GM04503 (cell line): ENCODE measurements around the gene PPP1R16B.
"Not testable (repeated sequence)": the region's sequence is repeated elsewhere in the genome, so short reads cannot be mapped to it uniquely, and the experiment has no call there.

ENCODE experiments used
- DNase-seq: peaks from one replicate; pipeline ENCODE4 v3.0.0-alpha.2; 2012; ENCODE audit warnings: low read depth

Gene PPP1R16B

DNA sequence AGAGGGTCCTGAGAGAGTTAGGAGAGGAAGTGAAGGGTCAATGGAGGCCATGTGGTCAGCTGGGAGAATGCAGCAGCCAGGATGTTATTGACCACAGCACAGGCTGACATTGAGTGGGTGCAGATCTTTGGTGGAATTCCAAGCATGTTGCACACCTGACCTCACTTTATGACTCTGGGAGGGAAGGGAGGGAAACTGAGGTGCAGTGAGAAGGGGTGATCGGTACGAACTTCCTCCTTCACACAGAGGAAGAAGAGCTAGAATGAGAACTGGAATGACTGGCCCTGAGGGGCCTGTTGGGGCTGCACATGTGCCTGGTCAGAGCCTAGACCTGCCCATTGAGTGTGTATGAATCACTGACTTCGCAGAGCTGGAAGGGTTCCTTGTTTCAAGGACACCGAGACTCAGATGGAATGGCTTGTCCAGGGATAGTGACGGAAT lies 130.5 kb downstream of the PPP1R16B start:
- no peak for DNase-seq

DNA sequence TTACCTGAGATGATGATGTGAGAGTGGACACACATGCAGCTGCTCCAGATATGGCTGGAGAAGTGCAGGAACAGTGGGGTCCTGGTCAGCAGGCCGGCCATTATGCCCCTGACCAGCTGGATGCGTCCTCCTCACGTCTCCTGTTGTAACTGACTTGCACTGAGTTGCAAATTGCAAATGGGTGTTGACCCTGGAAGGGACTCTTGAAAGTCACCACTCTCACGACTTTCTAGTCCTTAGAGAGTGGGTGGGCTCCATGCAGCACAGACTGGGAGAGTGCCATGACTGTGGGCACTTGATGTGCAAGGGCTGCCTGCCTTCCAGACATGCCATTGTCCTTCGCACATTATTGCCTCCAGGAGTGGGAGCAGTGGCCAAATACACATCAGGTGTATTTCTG lies 131.5 kb downstream of the PPP1R16B start:
- DNase-seq = no peak

DNA sequence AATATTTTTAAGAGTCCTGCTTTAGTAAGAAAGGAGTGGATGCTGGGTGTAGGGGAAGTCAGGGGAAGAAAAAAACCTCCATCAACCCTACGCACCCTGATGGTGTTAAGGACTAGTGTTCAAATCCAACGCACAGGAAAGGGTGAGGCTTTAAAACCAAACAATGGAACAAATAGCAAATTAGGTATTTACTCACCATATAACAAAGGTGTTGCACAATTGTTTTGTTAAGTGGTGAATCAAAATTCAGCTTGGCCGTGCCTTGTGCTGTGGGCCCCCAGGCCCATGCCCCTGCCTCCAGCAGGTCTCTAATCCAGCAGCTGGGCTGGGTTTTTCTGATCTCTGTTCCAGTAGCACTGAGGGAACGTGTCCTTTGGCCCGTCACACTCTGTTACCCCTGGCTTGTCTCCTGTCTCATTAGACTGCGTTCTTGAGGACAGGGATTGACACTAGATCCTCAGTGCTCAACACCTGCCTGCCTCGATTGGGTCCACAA lies 132.5 kb downstream of the PPP1R16B start:
- DNase-seq = no peak

DNA sequence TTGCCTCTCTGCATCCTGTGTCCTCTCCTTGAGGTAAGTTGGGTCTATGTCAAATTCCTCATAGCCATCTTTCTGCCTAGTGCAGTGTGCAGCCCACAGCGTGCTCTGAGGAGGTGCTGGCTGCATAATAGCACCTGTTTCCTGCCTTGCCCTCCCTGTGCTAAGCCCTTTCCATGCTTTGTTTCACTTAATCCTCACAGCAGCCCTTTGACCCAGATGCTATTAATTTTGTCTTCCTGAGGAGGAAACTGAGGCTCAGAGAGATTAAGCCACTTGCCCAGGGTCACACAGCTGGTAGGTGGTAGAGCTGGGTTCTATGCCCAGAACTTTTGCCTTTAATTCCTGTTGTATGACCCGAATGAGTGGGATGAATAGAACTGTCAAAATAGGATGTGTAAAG lies 134.2 kb downstream of the PPP1R16B start:
- DNase-seq = no peak

DNA sequence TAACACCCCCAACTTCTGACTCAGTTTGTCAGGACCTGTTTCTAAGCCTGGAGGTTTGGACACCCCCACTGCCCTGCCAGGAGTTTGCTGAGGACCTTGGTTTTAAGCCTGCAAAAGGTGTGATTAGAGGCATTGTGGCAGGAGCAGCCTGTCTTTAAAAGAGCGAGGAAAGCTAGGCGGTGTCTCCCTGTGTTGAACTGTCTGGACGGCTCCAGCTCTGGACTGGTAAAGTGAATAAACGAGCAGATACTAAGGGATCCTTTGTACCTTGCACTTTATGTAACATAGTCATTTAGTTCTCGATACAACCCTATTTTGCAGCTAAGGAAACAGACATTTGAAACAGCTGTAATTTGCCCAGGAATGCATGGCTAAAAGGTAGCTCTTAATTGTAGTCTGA lies 135.1 kb downstream of the PPP1R16B start:
- DNase-seq = no peak

DNA sequence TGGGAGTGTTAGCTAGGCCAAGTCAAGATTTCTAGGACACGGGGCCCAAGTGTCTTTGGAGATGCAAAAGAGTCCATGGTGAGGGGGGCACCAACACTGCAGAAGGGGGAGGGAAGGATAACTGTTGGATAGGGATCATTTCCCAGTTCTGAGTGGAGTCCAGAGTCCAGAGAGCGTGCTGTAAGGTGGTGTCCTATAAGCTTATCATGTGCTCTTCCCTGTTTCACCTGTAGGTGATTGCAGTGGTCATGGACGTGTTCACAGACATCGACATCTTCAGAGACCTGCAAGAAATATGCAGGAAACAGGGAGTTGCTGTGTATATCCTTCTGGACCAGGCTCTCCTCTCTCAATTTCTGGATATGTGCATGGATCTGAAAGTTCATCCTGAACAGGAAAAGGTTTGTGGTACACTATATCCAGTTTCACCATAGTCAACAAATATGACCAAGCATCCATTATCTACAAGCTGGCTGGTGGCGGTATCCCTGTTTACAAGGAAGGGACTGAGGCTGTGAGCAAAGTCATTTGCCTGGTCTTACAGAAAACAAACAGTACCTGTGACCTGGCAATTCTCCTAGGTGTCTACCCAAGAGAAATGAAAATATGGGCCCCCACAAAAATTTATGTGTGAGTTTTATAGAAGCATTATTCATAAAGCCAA lies 136.4 kb downstream of the PPP1R16B start:
- DNase-seq = no peak

DNA sequence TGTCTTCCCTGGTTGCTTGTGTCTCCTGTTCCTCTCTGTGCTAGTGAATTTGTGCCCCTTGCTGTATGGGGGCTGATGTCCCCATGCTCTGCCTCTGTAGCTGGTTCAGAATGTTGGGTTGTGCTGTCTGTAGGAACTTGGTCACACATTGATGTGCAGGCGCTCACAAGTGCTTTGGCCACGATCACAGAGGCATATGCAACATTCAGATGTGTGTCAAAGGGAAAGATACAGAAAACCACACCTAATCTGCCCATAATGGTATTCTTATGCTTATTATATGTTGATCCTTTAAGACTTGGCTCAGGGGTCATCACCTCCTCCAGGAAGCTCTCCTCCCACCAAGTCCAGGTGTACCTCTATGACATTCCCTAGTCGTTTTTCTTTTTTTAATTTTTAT lies 139.5 kb downstream of the PPP1R16B start:
- DNase-seq = no peak

DNA sequence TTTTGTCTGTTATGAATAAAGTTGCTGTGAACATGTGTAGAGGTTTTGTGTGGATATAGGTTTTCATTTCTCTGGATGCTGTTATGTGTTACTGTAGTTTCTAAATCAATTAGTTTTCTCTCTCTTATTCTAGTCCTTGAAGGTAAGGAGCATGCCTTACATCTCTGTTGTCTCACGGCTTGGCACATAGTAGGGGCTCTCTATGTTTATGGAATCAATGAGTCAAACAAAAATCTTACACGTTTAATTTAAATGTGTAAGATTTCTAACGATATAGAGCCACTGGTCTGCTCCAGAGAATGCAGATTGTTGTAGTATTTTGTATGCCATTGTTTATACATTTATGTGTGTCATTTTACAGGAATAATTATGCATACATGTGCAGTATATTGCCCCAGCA lies 141.3 kb downstream of the PPP1R16B start:
- no peak for DNase-seq

DNA sequence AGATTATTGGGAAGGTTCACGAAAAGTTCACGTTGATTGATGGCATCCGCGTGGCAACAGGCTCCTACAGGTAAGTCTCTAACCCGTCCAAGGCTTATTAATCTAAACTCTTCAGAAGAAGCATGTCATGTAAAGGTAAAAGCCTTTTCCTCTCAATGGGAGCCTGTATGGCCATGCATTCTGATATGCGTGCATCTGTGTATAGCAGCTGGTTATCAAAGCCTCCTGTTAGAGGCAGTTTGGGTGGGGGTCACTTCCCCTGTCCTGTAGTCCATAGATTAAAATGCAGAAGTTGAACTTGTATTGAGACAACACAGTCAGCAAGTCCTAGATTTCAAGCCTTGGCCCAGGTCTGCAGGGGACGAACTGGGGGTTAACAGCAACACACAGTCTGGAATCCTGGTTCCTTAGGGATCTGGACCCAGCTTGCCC lies 142.4 kb downstream of the PPP1R16B start:
- DNase-seq = no peak

DNA sequence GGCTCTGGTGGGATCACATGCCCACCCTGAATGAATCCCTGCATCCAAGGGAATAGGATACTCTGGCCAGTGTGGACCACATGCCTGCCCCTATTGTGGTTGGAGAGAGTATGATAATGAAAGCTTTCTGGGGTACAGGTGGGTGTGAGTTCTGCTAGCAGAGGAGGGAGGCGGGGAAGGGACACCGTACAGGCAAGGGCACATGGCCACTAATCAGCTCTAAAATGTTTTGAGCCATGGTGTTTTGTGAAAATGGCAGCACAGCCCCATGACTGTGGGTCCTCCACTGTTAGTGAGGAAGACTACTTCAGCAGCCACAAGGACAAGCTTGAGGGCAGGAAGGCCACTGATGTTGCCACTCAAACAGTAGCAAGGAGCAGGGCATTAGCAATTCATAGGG lies 144.8 kb downstream of the PPP1R16B start:
- no peak for DNase-seq

DNA sequence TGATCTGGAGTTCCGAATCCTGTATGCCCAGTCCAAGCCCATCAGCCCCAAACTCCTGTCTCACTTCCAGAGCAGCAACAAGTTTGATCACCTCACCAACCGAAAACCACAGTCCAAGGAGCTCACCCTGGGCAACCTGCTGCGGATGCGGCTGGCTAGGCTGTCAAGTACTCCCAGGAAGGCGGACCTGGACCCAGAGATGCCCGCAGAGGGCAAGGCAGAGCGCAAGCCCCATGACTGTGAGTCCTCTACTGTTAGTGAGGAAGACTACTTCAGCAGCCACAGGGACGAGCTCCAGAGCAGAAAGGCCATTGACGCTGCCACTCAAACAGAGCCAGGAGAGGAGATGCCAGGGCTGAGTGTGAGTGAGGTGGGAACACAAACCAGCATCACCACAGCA lies 146.1 kb downstream of the PPP1R16B start:
- DNase-seq = no peak

DNA sequence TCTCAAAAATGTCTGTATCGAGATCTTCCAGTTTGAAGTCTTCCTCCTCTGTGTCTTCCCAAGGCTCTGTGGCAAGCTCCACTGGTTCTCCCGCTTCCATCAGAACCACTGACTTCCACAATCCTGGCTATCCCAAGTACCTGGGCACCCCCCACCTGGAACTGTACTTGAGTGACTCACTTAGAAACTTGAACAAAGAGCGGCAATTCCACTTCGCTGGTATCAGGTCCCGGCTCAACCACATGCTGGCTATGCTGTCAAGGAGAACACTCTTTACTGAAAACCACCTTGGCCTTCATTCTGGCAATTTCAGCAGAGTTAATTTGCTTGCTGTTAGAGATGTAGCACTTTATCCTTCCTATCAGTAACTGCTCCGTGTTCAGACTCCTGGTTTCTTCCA lies 146.7 kb downstream of the PPP1R16B start:
- DNase-seq = no peak

DNA sequence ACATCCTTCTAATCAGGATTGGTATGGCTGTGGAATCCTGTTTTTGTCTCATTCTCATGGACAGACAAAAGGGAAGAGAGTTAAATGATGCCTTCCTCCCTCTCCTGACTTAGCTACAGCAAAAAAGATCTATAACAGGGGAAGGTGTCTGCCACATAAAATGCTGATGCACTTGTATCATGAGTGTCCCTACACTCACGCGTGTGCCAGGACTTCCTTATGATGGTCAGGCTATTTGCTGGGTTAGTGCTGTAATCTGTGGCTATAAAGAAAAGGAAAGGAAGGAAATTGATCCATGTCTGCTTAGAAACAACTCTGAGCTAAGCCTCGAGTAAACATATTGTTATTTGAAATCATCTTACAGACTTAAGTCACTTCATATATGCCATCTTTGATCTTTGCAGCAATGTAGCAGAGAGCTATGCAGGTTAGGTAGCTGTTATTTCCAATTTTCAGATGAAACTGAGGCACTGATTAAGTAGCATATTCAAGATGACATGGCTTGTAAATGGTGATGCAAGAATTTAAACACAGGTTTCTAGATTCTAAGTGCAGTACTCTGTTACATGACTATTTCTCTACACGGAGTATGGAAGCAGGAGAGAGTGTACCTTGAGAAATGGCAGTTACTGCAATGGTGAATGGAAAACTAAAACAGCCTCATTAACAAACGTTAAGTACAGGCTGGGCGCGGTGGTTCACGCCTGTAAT lies 148.3 kb downstream of the PPP1R16B start:
- DNase-seq = no peak

DNA sequence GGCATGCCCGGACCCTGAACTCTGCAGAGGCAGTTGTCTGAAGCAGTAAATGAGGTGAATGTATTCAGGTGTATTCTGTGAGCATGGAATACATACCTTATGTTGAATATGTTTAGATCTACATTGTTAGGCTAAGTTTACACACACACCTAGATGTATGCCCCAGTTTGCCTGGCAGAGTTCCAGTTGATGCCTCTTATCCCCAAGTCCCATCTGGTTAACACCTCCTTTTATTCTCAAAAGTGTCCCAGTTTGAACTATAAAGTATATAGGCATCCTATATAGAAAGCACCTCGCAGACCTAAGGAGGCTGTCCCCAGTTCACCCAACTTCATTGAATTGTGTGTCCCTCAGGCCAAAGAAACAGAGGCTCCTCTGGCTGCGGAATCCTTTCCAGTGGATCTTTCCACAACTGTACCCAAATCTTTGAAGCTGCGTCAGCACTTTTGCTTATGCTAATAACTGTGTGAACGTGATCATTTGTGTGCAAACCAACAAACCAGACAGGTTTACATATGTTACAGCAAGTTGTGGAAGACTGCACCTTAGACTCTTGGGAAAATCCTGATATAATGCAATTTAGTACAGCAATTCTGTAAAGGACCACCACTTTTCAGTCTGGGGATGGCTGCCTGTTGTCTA lies 151.9 kb downstream of the PPP1R16B start:
- DNase-seq = no peak

DNA sequence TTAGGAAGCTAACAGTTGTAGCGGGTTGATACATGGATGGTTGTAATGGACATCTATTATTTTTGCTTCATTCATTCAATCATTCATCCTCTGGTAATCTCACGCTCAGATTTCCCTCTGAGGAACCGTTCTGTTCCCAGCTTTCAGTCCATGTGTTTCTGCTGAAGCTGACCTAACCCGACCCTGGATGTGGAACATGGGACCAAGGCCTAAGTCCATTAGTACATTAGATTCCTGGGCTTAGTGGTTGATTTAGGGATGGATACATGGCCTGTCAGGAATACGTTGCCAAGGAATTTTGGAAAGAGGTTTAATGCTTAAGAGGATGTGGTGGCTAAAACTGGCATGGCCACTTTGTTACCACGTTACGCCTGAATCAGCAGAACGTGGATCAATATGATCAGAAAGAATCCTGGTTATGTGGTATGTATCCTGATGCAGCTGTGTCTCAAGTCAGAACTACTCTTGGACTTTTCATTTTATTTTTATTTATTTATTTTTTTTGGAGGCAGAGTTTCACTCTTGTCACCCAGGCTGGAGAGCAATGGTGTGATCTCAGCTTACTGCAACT lies 152.5 kb downstream of the PPP1R16B start:
- no peak for DNase-seq

DNA sequence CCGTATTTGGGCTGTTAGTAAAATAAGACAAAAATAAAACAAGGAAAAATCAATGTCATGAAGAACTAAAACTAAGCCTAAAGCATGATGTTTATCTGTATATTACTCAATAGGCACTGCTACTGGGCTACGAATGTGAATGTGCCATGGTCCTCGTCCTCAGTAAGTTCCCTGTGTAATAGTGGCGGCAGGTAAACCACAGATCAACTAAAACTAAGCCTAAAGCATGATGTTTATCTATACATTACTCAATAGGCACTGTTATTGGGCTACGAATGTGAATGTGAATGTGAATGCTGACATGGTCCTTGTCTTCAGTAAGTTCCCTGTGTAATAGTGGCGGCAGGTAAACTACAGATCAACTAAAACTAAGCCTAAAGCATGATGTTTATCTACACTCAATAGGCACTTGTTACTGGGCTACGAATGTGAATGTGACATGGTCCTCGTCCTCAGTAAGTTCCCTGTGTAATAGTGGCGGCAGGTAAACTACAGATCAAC lies 154.7 kb downstream of the PPP1R16B start:
- DNase-seq = not testable (repeated sequence)

DNA sequence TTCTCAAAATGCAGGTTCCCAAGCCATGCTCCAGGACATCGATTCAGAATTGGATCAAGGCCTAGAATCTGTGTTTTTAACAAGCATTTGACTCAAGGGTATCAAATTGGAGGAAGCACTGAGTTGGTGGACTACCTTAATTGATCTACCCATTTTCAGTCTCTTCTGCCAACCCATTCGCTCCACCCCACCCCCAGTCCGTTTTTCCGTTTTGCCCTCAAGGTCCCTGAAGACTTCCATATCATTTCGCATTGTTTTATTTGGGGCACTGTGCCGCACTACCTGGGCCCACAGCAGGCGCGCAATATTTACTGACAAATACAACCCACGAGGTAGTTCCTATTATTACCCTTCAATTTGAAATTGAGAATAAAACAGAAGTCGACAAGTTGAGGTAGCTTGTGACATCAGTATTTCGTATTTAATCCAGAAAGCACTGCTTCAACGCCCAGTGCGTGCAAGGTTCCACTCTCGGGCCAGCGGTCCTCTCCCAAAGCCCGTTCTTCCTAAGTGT lies 156.1 kb downstream of the PPP1R16B start:
- DNase-seq = no peak

DNA sequence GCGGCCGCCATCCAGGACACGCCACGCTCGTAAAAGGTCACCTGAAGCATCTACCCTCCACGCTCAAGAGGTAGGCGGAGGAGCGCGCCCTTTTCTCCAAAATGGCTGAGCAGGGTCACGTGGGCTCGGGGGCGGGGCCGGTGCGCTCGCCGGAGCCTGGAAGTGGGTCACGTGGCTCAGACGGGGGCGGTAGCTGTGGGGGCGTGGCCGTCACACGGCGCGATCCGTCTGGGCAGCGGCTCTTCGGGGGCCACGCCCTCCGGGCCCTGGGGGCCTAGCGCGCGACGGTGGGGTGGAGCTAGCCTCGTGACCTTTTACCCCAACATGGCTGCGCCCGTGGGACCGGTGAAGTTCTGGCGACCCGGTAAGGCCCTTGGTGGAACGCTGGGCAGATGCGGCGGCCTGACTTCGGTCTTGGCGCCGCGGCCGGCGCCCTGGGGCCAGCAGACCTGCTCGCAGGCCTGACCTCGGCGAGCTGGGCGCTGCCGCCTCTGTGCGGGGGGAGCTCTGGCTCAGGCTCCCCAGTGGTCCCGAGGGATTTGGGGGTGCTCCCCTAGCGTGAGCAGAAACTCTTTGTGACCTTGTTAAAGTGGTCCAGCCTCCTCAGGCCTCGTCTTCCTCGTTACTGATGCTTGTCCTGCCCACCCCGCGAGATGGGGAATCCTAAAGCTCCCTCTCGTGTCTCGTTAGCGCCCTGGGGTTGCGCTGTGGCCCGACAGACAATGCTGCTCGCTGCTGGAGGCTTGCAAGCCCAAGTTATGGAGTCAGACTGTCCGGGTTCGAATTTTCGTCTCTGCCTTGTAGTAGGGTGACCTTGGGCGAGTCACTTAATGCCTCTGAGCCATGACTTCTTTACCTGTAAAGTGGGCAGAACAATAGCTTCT lies 156.8 kb downstream of the PPP1R16B start, which contains the start of gene DHX35:
DHX35 (plus strand) TSS at position 301 of the 884 bp plus-strand sequence; CDS start at position 325, 24 bp downstream.
- DNase-seq = peak; percentile 72

DNA sequence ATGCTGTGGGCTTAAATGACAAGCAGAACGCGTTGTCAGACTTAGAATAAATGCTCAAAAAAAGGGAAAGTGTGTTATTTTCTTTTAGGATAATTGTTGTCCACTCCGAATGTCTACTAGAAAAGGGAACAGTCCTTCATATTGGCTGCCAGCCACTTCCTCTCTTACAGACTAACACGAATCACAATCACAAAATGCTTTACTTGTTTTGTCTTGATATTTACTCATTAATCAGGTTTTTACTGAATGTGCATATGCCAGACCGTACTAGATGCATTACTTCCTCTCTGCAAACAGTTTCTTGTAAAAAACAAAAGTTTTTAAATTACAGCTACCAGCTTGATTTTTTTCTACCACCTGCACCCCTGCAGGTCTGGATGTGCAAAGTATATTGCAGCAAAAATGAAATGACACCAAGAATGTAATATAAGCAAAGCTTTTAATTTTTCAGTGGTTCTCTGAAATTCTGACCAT lies 157.5 kb downstream of the PPP1R16B start:
- no peak for DNase-seq

DNA sequence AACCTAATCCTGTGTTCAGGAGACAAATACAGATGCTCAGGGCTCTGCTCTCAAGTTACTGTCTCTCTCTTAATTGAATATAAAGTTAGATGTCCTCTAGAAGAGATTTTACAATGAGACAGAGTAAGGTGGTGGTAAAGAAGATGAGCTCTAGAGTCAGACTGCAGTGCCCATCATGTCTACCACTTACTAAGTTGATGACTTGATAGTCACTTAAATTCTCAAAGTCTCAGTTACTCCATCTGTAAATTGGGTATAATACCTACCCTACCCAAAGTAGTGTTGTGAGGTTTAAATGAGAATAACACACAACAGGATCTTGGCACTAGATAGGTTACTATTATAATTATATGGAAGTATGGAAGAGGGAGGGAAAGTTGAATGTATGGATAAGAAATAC lies 158.2 kb downstream of the PPP1R16B start:
- DNase-seq = no peak

DNA sequence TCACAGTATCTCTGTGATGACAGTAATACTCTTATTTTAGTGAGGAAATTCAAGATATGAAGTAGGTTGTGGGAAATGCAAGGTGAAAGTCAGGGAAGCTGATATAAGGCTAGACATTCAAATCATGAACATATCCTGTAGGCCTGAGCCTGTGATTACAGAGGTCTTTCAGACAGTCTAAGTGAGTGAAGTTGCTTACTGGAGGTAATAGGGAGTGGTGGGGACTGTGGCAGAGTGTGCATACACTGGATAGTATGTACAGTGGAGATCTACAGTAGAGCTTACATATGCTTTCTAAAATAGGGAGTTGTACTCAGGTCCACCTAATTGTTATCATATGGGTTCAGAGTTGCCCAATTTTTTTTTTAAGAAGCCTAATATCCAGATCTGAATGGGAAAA lies 159.8 kb downstream of the PPP1R16B start:
- no peak for DNase-seq
